ENCODE results near the gene HOXA7.

The HOXA7 gene

GRCh38 chr7:27156916-27157701, 634 bp upstream of the HOXA7 start:
- peak; percentile 44 for DNase-seq
- Mint-ChIP-seq H3K27ac (peak overlapping the region; percentile 85), H3K9me3 (no peaks in the 10 kb centered on the region), H3K4me1 (ENCODE audit: low read depth) (peaks cover 46% of the 10 kb centered on the region), H3K36me3 (ENCODE audit: low read depth) (no peaks in the 10 kb centered on the region), H3K4me3 (peak overlapping the region; percentile 44), H3K27me3 (peaks cover 90% of the 10 kb centered on the region)

DNA sequence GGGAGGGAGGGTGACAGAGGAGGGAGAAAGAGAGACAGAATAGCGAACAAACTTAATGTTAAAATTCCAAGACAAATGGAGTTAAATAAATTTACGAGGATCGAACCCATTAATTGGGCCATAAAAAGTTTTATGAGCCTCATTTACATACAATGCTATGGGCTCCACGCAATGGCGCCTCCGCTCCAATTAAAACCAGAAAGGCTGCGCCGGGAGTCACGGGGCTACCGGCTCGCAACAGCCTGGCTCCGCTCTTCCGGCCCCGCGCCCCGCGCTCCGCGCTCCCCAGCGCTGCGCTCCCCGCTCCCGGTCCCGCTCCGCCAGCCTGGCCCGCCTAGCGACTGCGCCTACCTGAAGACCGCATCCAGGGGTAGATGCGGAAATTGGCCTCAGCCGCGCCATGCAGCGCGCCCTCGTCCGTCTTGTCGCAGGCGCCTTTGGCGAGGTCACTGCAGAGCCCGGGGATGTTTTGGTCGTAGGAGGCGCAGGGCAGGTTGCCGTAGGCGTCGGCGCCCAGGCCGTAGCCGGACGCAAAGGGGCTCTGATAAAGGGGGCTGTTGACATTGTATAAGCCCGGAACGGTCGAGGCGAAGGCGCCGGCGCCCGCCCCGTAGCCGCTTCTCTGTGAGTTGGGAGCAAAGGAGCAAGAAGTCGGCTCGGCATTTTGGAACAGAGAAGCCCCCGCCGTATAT, 513 bp downstream of the HOXA7 start:
- peak overlapping the region; percentile 53 for H3K4me3 Mint-ChIP-seq
- H3K27me3 Mint-ChIP-seq, result peaks cover 93% of the 10 kb centered on the region
- no peaks in the 10 kb centered on the region for H3K9me3 Mint-ChIP-seq
- H3K36me3 Mint-ChIP-seq (ENCODE audit: low read depth), result no peaks in the 10 kb centered on the region
- H3K27ac Mint-ChIP-seq, result peak overlapping the region; percentile 80
- peaks cover 55% of the 10 kb centered on the region for H3K4me1 Mint-ChIP-seq (ENCODE audit: low read depth)
- peak; percentile 59 for DNase-seq

GRCh38 chr7:27154901-27155815, 1.3 kb downstream of the HOXA7 start:
- Mint-ChIP-seq H3K4me3 (peak overlapping the region; percentile 42), H3K4me1 (ENCODE audit: low read depth) (peaks cover 60% of the 10 kb centered on the region)
- DNase-seq, result peak; percentile 62

GRCh38 chr7:27154369-27154768, 2.1 kb downstream of the HOXA7 start:
- peak; percentile 33 for DNase-seq
- H3K36me3 Mint-ChIP-seq (ENCODE audit: low read depth), result no peaks in the 10 kb centered on the region
- peak overlapping the region; percentile 47 for H3K27ac Mint-ChIP-seq
- H3K4me1 Mint-ChIP-seq (ENCODE audit: low read depth), result peaks cover 56% of the 10 kb centered on the region
- peaks cover 96% of the 10 kb centered on the region for H3K27me3 Mint-ChIP-seq
- no peaks in the 10 kb centered on the region for H3K9me3 Mint-ChIP-seq
- peak overlapping the region; percentile 20 for H3K4me3 Mint-ChIP-seq

More at GRCh38 chr7:27154901-27155815, 1.3 kb downstream of the HOXA7 start:
- no peaks in the 10 kb centered on the region for H3K9me3 Mint-ChIP-seq
- H3K27ac Mint-ChIP-seq, result peak overlapping the region; percentile 80
- H3K36me3 Mint-ChIP-seq (ENCODE audit: low read depth), result no peaks in the 10 kb centered on the region
- H3K27me3 Mint-ChIP-seq, result peaks cover 96% of the 10 kb centered on the region

DNA sequence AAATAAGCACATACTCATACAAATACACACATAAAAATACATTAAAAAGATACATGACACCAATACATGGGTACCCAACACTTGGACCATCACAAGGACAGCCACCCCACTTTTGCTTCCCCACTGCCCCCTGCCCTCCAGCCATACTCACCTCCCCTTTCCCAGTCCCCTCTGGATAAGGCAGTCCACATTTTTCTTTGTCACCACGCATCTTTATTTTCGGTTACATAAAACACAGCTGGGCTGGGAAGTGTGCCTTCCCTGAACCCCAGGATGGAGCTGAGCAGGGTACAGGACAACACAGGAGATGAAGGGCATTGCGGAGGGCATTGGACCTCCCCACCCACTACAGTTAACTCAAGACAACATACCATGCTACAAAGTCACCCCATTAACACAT, 2.9 kb downstream of the HOXA7 start:
- H3K4me1 Mint-ChIP-seq (ENCODE audit: low read depth), result peaks cover 53% of the 10 kb centered on the region
- DNase-seq, result no peak
- no peak overlapping the region for H3K4me3 Mint-ChIP-seq
- H3K27ac Mint-ChIP-seq, result no peak overlapping the region
- peaks cover 96% of the 10 kb centered on the region for H3K27me3 Mint-ChIP-seq
- no peaks in the 10 kb centered on the region for H3K9me3 Mint-ChIP-seq
- H3K36me3 Mint-ChIP-seq (ENCODE audit: low read depth), result no peaks in the 10 kb centered on the region

GRCh38 chr7:27152816-27153442, 3.5 kb downstream of the HOXA7 start:
- Mint-ChIP-seq H3K36me3 (ENCODE audit: low read depth) (no peaks in the 10 kb centered on the region), H3K4me3 (no peak overlapping the region), H3K9me3 (no peaks in the 10 kb centered on the region), H3K4me1 (ENCODE audit: low read depth) (peaks cover 56% of the 10 kb centered on the region), H3K27ac (no peak overlapping the region), H3K27me3 (peaks cover 96% of the 10 kb centered on the region)
- peak; percentile 29 for DNase-seq

DNA sequence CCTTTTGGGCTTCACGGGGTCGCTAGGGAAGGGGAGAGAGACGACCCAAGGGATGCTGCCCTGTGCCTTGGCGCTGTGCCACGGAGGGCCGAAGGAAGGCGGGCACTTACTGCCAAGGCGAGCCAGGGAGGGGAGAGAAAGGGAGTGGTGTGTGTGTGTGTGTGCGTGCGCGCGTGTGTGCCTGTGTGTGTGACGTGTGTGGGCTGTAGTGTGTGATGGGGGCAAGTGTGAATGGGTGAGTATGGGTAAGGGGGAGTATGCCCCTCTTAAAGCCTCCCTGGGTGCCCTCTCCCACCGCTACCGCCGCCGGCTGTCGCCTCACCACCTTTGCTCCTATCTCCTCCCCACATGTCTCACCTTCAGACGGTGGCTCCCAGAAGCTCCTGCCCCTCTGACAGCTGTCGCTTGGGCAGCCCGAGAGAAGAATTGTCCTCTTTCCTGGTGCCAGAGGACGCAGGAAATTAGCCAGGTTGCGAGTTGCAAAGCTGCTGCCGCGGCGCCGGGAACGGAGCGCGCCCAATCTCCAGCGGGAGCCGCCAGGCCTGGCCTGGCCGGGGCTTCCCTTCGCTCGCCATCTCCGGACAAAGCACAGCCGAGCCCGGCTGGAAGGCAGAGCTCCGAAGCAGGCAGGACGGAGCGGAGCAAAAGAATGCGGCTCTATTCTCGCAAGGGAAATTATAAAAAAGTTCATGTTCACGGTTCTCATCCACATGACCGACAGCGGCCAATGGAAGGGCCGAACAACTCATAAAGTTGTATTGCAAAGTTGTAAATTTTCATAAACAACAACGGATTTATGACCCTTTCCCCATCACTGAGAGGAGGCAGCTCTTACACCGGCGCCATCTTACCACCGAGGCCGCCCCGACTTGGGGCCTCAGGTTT, 4.3 kb downstream of the HOXA7 start, which contains the start of gene HOXA3:
HOXA3 (minus strand) TSS at position 653 of the 885 bp plus-strand sequence. CDS start 41,943 bp downstream, outside the sequence.
- Mint-ChIP-seq H3K9me3 (no peaks in the 10 kb centered on the region), H3K4me3 (peak within 1 kb of the TSS; percentile 62), H3K4me1 (ENCODE audit: low read depth) (peaks cover 54% of the 10 kb centered on the region), H3K27ac (peak within 1 kb of the TSS; percentile 68), H3K27me3 (peaks cover 95% of the 10 kb centered on the region), H3K36me3 (ENCODE audit: low read depth) (no peaks in the 10 kb centered on the region)
- DNase-seq, result peak; percentile 39

DNA sequence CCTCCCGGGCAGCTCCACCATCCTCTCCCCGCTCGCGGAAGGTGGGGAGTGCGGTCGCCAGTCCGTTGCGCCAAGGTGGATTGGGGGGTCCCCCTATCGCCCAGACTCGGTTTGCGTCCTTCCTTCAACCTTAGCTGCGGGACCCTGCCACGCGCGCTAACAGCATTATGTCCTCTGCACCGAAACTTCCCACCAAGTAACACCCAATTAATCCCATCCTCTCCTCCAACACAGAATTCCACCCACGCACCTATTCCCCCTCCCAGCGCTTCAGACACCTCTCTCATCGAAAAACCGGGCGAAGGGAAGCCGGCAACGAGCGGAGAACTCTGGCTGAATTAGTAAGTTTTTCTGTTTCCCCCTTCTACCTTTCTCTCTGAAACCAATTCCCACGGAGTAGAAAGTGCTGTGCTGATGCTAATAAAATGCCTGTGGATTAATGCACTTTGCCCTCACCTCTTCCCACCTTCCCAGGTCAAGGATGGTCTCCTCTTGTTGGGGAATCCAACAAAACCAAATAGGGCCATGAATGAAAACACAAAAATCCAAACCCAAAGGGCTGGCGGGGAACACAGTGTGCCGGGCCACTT, 5.0 kb downstream of the HOXA7 start:
- H3K27ac Mint-ChIP-seq, result peak overlapping the region; percentile 68
- peak overlapping the region; percentile 62 for H3K4me3 Mint-ChIP-seq
- no peaks in the 10 kb centered on the region for H3K9me3 Mint-ChIP-seq
- H3K4me1 Mint-ChIP-seq (ENCODE audit: low read depth), result peaks cover 50% of the 10 kb centered on the region
- H3K36me3 Mint-ChIP-seq (ENCODE audit: low read depth), result no peaks in the 10 kb centered on the region
- peak; percentile 36 for DNase-seq
- H3K27me3 Mint-ChIP-seq, result peaks cover 96% of the 10 kb centered on the region

GRCh38 chr7:27150568-27151340, 5.7 kb downstream of the HOXA7 start:
- DNase-seq, result peak; percentile 82
- no peaks in the 10 kb centered on the region for H3K36me3 Mint-ChIP-seq (ENCODE audit: low read depth)
- peak overlapping the region; percentile 62 for H3K4me3 Mint-ChIP-seq
- no peaks in the 10 kb centered on the region for H3K9me3 Mint-ChIP-seq
- peak overlapping the region; percentile 68 for H3K27ac Mint-ChIP-seq
- peaks cover 97% of the 10 kb centered on the region for H3K27me3 Mint-ChIP-seq
- H3K4me1 Mint-ChIP-seq (ENCODE audit: low read depth), result peaks cover 45% of the 10 kb centered on the region

- Mint-ChIP-seq H3K4me1 (ENCODE audit: low read depth) (peaks cover 38% of the 10 kb centered on the region), H3K4me3 (peak overlapping the region; percentile 62), H3K27me3 (peaks cover 97% of the 10 kb centered on the region), H3K36me3 (ENCODE audit: low read depth) (no peaks in the 10 kb centered on the region), H3K9me3 (no peaks in the 10 kb centered on the region), H3K27ac (no peak overlapping the region)
- no peak for DNase-seq
These were observed 6.5 kb downstream of the HOXA7 start for GRCh38 chr7:27149842-27150567.

DNA sequence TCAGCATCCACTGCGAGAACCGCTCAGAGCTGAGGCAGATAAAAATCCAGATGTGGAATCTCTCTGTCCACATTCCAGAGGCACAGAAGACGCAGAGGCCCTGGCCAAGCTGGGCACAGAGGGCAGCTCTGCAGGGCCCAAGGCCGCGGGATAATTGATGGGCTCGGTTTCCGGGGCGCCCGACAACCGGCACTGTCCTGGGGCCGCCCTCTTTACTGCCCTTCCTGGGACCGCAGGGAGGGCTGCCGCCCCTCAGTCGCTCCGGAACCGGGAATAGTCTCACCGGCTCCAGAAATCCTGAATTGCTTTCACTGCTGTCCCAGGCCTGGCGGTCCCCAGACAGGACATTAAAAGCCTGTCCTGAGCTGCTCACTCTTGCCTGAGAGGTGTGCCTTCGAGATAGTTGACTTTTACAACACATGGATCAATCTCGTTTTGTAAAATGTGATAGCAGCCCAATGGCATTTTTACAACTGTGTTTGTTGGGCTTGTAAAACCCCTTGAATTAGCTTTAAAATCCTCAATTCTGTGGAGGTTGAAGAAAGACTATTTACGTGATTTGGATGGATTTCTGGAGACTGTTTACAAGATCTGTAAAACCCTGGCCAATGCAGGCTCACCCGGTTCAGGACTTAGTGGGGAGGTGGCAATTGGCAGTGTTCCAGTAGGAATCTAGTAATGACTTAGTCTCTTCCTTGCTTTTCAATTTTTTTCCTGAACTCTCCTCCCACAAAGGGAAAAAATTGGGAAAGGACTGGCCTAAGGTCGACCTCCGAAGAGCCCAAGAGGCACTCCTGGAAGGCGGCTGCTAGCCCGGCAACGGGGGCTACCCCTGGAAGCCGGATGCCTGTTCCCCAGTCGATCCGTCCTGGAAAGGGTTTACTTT, 7.5 kb downstream of the HOXA7 start:
- H3K4me3 Mint-ChIP-seq, result no peak overlapping the region
- peaks cover 96% of the 10 kb centered on the region for H3K27me3 Mint-ChIP-seq
- H3K27ac Mint-ChIP-seq, result no peak overlapping the region
- H3K9me3 Mint-ChIP-seq, result no peaks in the 10 kb centered on the region
- DNase-seq, result peak; percentile 30
- H3K4me1 Mint-ChIP-seq (ENCODE audit: low read depth), result peaks cover 30% of the 10 kb centered on the region
- H3K36me3 Mint-ChIP-seq (ENCODE audit: low read depth), result no peaks in the 10 kb centered on the region
